ENCODE measurements around the gene RFX8.
"Not testable (repeated sequence)": the region's sequence is repeated elsewhere in the genome, so short reads cannot be mapped to it uniquely, and the experiment has no call there.

Gene RFX8

DNA sequence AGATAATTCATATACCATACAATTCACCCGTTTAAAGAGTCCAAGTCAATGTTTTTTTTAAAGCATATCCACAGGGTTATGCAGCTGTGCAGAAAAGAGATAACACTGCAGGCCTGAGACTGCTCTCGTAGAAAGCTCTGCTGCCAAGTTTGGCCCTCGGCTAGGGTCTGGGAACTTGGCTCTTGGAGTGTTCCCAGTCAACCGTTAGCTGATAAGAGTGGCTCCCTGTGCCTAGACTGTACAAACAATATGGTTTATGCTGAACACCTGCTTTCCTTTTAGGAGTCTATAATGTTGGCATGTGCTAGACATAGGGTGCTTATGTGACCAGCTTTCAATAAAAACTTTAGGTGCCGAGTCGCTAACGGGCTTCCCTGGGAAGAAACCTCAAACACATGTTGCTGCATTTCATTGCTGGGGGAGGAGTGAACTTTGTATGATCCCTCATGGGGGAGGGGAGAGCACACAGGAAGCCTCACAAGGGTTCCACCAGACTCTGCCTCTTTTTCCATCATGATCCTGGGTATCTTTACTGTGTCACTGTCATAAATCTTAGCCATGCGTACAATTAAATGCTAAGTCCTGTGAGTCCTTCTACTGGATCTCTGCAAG is 34.7 kb downstream of the RFX8 start:
- no peak for DNase-seq (ENCODE audit: low read depth in 2 of 2)

DNA sequence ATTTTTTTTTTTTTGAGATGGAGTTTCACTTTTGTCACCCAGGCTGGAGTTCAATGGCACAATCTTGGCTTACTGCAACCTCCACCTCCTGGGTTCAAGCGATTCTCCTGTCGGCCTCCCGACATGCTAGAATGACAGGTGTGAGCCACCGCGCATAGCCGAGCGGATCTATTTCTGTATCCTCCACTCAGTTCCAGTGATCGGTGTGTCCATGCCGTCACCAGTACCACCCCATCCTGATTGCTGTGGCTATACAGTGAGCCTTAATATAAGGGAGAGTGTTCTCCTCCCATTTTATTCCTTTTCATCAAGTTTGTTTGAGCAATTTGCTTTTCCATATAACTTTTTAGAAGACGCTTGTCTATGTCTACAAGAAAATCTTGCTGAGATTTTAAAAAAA is 35.2 kb downstream of the RFX8 start:
- DNase-seq (ENCODE audit: low read depth in 2 of 2) = no peak

DNA sequence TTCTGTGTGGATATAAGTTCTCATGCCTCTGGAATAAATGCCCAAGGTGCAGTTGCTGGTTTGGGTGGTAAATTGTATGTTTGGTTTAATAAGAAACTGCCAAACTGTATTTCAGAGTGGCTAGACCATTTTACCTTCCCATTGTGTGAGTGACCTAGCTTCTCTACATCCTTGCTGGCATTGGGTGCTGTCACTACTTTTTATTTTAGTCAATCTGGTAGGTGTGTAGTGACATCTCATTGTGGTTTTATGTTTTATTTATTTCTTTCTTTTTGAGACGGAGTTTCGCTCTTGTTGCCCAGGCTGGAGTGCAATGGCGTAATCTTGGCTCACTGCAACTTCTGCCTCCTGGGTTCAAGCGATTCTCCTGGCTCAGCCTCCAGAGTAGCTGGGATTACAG is 36.4 kb downstream of the RFX8 start:
- DNase-seq (ENCODE audit: low read depth in 2 of 2) = not testable (repeated sequence)

DNA sequence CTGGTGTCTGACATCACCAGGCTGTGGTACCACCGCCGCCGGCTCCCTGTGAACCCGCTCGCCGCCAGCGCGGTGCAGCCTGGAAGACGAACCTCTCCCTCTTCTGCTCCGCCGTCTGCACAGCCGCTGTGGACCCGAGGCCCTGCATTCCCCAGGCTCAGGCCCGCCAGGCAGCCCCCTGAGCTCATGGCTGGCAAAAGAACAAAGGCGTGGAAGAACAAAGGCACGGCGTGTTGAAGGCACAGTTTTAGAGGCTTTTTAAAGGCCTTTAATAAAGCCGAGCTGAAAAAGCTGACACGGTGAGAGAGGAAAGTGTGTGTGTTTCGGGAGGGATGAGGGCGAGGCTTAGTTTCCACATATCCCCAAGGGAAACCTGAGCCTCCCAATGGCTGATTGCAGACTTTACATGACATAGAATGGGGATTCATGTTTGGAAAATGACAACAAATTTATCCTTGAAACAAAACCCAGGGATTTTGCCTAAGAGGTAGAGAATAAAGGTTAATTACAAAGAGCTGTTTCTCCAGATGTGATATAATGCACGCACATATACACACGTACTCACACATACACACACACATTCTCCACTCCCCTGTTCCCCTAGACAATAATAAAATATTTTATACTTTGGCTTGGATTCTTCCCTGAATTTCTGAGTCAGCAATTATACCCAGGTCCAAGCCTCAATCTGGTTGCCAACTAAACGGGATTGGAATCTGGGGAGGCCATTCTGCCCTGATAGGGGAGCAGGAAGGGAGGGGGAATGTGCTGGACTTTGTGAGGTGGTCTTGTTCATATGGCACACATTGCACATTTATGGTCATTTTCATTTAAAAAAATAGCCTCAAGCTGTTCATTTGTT is 39.7 kb downstream of the RFX8 start:
- DNase-seq (ENCODE audit: low read depth in 2 of 2) = no peak

- no peak for DNase-seq (ENCODE audit: low read depth in 2 of 2)
Observed at GRCh38 chr2:101433465-101433864, 41.4 kb downstream of the RFX8 start.

DNA sequence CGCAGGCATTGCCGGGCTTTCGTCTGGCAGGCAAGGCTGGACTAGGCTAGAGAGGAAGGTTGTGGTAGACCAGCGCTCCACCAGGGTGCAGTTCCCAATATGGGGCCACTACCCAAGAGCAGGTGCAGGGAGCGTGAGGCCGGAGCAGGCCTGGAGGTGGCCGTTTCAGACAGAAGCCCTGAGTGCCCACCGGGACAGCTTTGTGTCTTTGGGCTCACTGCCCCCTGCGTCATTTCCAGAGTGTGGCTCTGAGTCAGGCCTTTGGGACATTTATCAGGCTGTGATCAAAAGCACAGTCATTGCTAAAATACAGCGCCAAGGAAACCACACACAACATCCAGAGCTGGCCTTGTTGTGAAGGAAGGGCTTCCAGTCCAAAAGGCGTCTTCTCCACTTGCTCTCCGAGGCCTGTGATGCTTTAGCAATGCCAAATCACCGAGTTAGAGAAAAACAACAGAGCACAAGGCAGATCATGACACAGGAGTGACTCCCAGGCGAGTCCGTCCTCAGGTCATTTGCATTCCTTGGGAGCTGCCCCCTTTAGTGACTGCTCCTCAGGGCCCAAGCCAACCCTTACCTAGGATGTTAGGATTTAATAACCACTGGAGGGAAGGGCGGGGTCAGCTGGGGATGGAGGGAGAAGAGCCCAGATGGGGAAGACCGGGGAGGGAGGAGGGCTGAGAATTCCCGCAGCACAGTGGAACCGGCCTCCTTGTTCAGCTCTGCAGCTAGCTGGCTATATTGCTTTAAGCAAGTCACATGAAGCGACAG is 42.3 kb downstream of the RFX8 start:
- no peak for DNase-seq (ENCODE audit: low read depth in 2 of 2)

GRCh38 chr2:101431486-101431885 is 43.4 kb downstream of the RFX8 start:
- no peak for DNase-seq (ENCODE audit: low read depth in 2 of 2)

DNA sequence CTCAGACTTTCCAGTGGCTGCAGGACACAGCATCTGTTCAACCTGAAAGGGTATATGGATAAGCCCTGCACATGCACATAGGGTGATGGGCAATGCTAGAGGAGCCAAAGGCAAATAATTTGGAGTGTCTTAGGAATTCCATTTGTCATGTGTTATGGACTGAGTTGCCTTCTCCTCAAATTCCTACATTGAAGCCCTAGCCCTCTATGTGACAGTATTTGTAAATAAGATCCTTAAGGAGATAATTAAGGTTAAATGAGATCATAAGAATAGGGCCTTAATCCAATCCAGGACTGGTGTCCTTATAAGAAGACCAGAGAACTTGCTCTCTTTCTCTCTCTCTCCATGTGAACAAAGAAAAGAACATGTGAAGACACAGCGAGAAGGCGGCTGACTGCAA is 44.8 kb downstream of the RFX8 start:
- DNase-seq (ENCODE audit: low read depth in 2 of 2) = no peak

GRCh38 chr2:101429453-101429852 is 45.5 kb downstream of the RFX8 start:
- DNase-seq (ENCODE audit: low read depth in 2 of 2) = no peak

- DNase-seq (ENCODE audit: low read depth in 2 of 2) = no peak
Observed at GRCh38 chr2:101428422-101429176, 46.3 kb downstream of the RFX8 start.

GRCh38 chr2:101427743-101428142 is 47.2 kb downstream of the RFX8 start:
- DNase-seq (ENCODE audit: low read depth in 2 of 2) = no peak

GRCh38 chr2:101427240-101427639 is 47.7 kb downstream of the RFX8 start:
- DNase-seq (ENCODE audit: low read depth in 2 of 2) = no peak

GRCh38 chr2:101426822-101427221 is 48.1 kb downstream of the RFX8 start:
- DNase-seq (ENCODE audit: low read depth in 2 of 2) = no peak

DNA sequence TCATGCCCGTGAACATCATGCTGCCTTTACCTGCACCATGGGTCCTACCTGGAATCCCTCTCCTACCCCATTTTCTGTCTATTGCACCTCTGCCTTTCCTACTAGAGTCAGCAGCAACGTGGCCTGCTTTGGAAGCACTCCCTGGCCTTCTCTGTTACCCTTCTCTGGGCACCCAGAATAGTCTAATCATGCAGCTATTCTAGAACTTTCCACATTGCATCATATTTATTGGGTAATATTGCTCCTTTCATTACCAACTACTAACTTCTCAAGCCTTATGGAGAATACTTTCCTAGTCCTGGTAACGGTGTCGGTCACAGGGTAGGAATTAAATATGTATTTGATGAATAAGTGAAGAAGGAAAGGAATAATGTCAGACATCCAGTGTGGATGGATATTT is 54.3 kb downstream of the RFX8 start:
- DNase-seq (ENCODE audit: low read depth in 2 of 2) = no peak

DNA sequence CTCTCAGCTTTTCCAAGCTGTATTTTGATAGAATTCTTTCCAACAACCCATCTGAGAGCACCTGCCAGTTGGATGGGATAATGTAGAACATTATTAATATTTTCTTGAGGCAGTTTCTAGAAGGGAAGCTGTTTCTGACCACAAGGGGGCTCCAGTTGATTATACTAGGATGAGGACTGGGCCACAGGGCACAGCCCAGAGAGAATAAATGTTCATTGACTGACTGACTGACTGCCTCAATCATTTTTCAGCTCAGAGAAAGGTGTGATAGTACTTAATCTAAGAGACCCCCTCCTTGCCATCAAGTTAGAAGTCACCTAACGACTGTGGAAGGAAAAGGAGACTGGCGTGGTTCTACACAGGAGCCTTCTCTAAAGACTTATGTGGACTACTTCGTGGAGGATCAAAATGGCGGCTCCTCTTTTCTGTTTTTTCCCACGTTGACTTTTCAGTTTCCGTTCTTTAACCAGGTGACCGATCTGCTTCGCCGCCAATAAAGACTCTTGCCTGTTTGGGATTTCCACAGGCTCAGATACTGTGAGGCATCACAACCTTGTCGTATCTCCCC is 55.7 kb downstream of the RFX8 start:
- DNase-seq (ENCODE audit: low read depth in 2 of 2) = peak; percentile 9 to 34

DNA sequence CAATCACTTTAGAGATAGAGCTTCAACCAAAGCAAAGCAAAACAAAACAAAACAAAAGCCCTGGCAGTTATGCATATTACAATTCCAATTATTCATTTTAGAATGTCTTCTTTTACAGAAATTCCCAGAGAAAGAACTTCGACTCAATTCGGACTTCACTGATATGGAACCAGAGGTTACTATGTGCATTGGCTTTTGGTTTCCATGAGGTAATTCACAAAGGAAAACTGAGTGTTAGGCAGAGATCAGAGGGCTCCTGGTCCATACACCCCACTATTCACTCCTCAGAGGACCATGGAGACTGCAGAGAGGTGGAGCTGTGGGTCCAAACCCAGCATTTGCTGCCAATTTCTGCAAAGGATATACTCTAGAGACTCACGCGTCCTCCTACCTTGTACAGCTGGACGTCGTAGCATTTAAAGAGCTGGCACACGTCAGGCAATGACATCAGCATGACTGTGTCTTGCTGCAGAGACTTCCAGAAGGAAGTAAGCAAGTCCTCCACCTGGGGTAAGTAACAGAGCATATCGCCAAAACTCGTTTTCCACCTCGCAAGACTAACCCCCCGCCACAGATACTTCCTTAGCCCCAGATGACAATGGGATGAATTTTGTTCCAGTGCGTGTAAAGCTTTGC is 56.3 kb downstream of the RFX8 start:
- no peak for DNase-seq (ENCODE audit: low read depth in 2 of 2)

DNA sequence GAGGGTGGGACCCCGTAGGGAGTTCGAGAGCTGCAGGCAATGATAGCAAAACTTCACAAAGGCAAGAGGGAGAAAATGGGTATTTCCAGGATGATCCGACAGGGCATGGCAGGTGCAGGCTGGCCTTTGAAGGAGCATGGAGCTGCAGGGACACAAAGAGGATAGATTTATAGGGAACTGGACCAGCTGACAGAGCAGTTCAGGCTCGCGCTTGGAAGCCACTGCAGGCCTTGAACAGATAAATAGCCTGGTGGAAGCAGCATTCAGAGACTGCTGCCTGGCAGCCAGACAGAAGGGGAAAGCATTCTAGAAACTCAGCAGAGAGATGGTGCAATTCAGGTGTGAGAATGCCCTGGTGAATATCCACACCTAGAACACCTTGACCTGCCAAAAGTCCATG is 58.3 kb downstream of the RFX8 start:
- DNase-seq (ENCODE audit: low read depth in 2 of 2) = no peak

- no peak for DNase-seq (ENCODE audit: low read depth in 2 of 2)
Observed at GRCh38 chr2:101415884-101416283, 59.0 kb downstream of the RFX8 start.

GRCh38 chr2:101415220-101415619 is 59.7 kb downstream of the RFX8 start:
- no peak for DNase-seq (ENCODE audit: low read depth in 2 of 2)

DNA sequence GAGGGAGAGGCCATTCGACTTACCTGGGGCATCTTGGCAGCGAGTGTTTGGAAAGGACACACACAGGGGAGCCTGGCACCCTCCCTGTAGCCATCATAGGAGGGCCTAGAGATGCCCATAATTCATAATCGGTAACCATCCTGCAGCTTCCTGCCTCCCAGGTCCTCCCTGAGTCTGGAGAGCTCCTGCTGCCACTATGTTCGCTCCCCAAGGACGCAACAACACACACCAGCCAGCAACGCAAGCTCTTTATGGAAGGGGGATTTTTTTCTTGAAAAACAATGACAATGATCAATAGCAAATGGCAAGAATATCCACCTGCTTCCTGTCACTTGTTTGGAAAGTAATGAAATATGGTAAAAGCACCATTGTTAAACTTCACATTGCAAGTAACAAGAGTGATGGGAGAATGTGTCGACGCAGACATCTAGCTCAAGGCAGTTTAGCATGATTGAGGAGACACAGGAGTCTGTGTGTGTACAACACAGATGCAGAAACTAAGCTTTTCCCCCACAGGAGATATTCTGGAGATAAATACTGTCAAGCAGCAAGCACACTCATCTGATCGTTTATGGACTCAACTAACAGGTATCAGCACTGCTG is 62.7 kb downstream of the RFX8 start:
- DNase-seq (ENCODE audit: low read depth in 2 of 2) = no peak

- no peak for DNase-seq (ENCODE audit: low read depth in 2 of 2)
Observed at GRCh38 chr2:101410746-101411145, 64.2 kb downstream of the RFX8 start.
